ENCODE data around the gene HPCAL1. TPM values are rescaled to one million over a fixed set of nuclear protein-coding genes. Genes with fewer than 3 reads are reported as not detected.

HPCAL1 gene
- total and polyA plus RNA-seq, 2 donors (not counting 3 experiments of a cell fraction or from before 2014, with no cell fraction given) = 56.5 to 77.4 TPM

- FAIRE-seq (peak; percentile 12), DNase-seq (ENCODE audit: low read depth, low spot score) (no peak)
- CTCF ChIA-PET = interaction anchor here (1.0 to 1.1 kb wide), 2 partner anchors 10 to 69 kb away, joined by 3 to 5 read pairs; no protein-coding TSS in a partner anchor
- Histone ChIP-seq H3K4me3 (replicated peaks in 1 of 3; ENCODE audit: insufficient read depth in 1 of 3, low read depth in 1 of 3, low read length in 3 of 3) (no peak overlapping the region), H2AFZ (ENCODE audit: low read depth, low read length) (no peak overlapping the region), H4K20me1 (replicated peaks; ENCODE audit: control insufficient read depth, extremely low read depth, insufficient read depth, low read length) (no peaks in the 10 kb centered on the region), H3K9ac (replicated peaks; ENCODE audit: extremely low read depth, insufficient read depth, low read length) (no peak overlapping the region), H3K9me1 (replicated peaks; ENCODE audit: control insufficient read depth, extremely low read depth, insufficient read depth, low read length) (no peaks in the 10 kb centered on the region), H3K36me3 (ENCODE audit: control insufficient read depth in 2 of 2, extremely low read depth in 1 of 2, insufficient read depth in 2 of 2, low read length in 2 of 2) (no peaks in the 10 kb centered on the region), H3K4me2 (ENCODE audit: insufficient read depth, low read length) (no peak overlapping the region), H3K4me1 (ENCODE audit: control insufficient read depth, extremely low read depth, insufficient read depth, low read length) (no peaks in the 10 kb centered on the region), H3K27me3 (ENCODE audit: control insufficient read depth in 2 of 2, insufficient read depth in 2 of 2, low read length in 2 of 2) (no peaks in the 10 kb centered on the region), H3K9me3 (replicated peaks; ENCODE audit: control insufficient read depth, insufficient read depth, low read length) (no peaks in the 10 kb centered on the region), H3K27ac (ENCODE audit: insufficient read depth, low read depth, low read length) (no peak overlapping the region), H3K79me2 (ENCODE audit: control insufficient read depth, insufficient read depth, low read length) (peaks cover 80% of the 10 kb centered on the region)
- dilution Hi-C loops (cut with MboI; ENCODE audit: extremely low pct_ligation_motif_present, low sequenced_read_pairs) (no loop called here), intact Hi-C loops (cut with micrococcal nuclease) (no loop called here)
- POLR2A ChIA-PET = no interaction called here
- no peak for TF ChIP-seq CTCF (IDR thresholded peaks at IDR 0.05; ENCODE audit: extremely low read depth in 1 of 2, insufficient read depth in 1 of 2, low read depth in 1 of 2, low read length in 2 of 2)
- no peak for TF ChIP-seq POLR2A (IDR thresholded peaks at IDR 0.05; ENCODE audit: low read depth, low read length)
- TF ChIP-seq MYC (IDR thresholded peaks at IDR 0.05; ENCODE audit: low read depth, low read length) = no peak
- no peak for TF ChIP-seq MAX (IDR thresholded peaks at IDR 0.05; ENCODE audit: insufficient read depth, insufficient read length)
- TF ChIP-seq GATA2 (IDR thresholded peaks at IDR 0.05; ENCODE audit: insufficient read depth, insufficient read length, low read depth, low read length) = no peak
- no peak for TF ChIP-seq POLR2AphosphoS5 (IDR thresholded peaks at IDR 0.05; ENCODE audit: insufficient read depth, low read depth, low read length)
- no peak for TF ChIP-seq JUN (IDR thresholded peaks at IDR 0.05; ENCODE audit: borderline replicate concordance, insufficient read depth, insufficient read length, low read depth)
- TF ChIP-seq EZH2 (IDR thresholded peaks at IDR 0.05; ENCODE audit: borderline replicate concordance, low read depth, low read length, severe bottlenecking) = no peak
- TF ChIP-seq FOS (IDR thresholded peaks at IDR 0.05; ENCODE audit: borderline replicate concordance, insufficient read depth, low read length) = no peak
- BruUV-seq (replicated peaks) = no TSS peak
Measured at GRCh38 chr2:10339647-10340592, 37.2 kb downstream of the HPCAL1 start.

All from endothelial cell of umbilical vein (primary cell).